Right lung (tissue), 5 donors: ENCODE measurements around the gene GCFC2. TPM values are rescaled to one million over a fixed set of nuclear protein-coding genes. Genes with fewer than 3 reads are reported as not detected.
A peak's percentile ranks its signal among the peaks of the same experiment; 100 is the strongest.

Experiments
- DNase-seq, 2 donors: peaks; one replicate each; pipeline ENCODE4 v3.0.0-alpha.2; 2013
- polyA plus RNA-seq, 5 donors: library from polyadenylated mRNA; unstranded; fragments of 120-200 nt; gene quantifications; one replicate each; pipeline versions ENCODE4 v1.2.1 to v1.2.3, GENCODE V29; 2013; ENCODE audit warnings: inconsistent platforms in 1 of 5, low replicate concordance in 1 of 5; ENCODE audit not compliant: insufficient read length in 5 of 5, insufficient read depth in 1 of 5

Gene GCFC2
- polyA plus RNA-seq, 5 donors: 28.4 to 55.7 (median 44.7) TPM

DNA sequence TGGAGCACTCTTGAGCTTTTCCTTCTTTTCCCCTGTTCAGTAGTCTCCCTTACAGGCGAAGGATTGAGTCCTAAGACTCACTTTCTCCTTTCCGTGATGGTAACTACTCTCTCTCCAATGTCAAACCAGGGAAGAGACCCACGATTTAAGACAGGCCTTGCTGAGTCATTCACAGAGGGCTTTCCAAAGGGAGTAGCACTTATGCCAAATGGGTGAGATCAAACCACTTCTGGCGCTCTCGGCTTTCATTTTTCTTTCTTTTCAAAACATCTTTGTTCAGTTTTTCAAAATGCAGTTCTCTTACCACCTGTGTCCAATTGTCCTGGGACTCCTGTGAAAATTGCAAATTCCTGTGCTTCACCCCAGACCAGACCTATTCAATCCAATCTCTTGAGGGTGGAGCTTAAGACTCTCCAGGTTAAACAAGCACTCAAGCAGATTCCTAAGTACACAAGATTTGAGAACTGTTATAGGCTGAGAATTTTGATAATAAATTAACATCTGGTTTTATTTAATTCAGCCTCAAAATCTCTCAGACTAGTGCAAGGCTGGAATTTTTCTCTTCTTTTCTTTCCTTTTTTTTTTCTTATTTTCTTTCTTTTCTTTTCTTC is 78.5 kb downstream of the GCFC2 start:
- DNase-seq: no peak

- DNase-seq: peak; percentile 62 to 72
Observed at GRCh38 chr2:75627902-75628504, 82.7 kb downstream of the GCFC2 start.

DNA sequence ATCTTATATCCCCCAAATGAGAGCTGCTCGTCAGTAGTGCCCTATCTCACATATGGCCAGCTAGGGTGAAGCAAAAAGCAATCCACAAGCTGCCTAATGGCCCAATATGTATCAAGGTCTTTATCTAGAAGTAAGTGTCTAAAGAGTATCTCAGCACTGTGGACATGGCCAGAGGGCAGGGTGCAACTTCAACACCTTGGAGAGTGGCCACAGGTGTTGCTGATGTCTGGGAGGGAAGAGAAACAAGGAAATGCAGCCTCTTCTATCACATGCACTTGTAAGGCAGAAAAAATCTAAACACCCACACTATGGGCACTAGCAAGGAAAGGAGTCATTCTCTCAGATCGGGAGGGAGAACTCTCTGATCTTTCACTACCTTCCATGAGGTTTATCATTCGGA is 87.8 kb downstream of the GCFC2 start:
- DNase-seq: no peak

- DNase-seq: no peak
Observed at GRCh38 chr2:75622500-75622899, 88.2 kb downstream of the GCFC2 start.

DNA sequence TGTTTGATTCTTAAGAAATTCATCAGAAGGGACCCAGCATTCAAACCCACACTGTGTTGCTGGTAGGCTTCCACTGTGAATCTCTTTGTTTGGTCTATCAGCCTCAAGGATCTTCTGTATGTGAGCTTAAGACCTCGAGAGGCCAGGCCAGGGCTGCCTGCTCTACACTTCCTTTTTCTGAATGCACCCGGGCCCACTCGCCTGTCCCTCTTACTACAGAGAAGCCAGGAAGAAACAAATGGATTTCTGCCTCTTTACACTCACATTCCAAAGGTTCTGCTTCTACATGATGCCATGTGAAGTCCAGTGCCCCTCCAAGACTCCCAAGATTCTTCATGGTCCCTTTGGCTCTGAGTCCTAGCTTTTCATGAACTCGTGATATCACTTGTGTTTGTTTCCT is 89.5 kb downstream of the GCFC2 start:
- no peak for DNase-seq

DNA sequence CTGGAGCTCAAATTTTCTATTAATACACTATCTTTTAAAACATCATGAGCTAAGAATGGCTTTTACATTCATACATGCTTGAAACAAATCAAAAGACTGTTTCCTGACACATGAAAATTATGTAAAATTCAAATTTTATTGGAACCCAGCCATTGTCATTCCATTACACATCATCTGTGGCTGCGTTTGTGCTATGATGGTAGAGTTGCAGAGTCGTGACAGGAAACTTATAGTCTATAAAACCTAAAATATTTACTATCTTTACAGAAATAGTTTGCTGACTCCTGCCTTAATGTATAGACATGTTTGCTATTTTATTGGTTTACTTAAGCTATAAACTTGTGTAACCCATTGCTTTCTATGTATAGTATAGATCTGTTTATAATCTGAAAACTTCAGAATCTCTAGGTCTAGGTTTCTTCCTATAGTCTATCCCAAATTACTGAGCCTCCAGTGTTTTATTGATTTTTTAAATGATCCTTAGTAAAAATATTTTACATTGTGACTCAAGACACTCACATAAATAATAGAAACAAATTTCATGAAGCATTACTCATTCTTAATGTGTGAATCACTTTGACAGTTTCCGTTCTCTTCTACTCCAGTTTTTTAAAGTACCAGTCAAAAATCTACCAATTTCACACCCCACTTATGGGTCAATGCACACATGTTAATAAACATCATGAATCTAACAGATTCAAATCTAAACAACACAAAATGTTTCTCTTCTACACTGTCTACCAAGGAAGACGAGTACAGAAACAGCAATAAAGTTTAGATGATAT is 90.6 kb downstream of the GCFC2 start:
- DNase-seq: no peak

- DNase-seq: no peak
Observed at GRCh38 chr2:75616933-75617332, 93.8 kb downstream of the GCFC2 start.

DNA sequence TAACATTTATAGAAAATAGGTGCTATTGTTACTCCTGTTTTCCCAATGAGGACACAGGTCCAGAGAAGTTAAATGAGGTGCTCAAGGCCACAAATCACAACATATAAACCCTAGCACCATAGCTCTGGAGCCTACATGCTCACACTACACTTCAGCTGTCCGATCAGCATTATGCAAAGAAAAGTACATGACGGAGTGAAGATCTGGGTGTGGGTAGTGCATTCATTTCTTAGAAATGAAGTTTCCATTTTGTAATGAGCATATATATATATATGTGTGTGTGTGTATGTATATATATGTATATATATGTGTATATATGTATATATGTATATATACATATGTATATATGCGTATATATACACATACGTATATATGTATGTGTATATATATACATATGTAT is 94.3 kb downstream of the GCFC2 start:
- DNase-seq: no peak

GRCh38 chr2:75614162-75614651 is 96.5 kb downstream of the GCFC2 start:
- DNase-seq: no peak

GRCh38 chr2:75612862-75613243 is 97.9 kb downstream of the GCFC2 start:
- DNase-seq: no peak

Other genes starting within 250 kb of the GCFC2 start
- 10 to 100 TPM; 25.2 to 36.4 (median 30.1) TPM for gene EVA1A, start 150.0 kb downstream of the GCFC2 start, polyA plus RNA-seq
- 10 to 100 TPM; 42.7 to 64.7 (median 55.9) TPM for gene MRPL19, start 64.1 kb downstream of the GCFC2 start, polyA plus RNA-seq